ENCODE measurements around the gene TP53INP2. TPM values are rescaled to one million over a fixed set of nuclear protein-coding genes. Genes with fewer than 3 reads are reported as not detected.
A peak's percentile ranks its signal among the peaks of the same experiment; 100 is the strongest.

TP53INP2 gene
- total and polyA plus RNA-seq, 2 of the 13 experiments (the other 11 are each of a cell fraction or from before 2014, with no cell fraction given): 5.2 to 18.8 TPM

DNA sequence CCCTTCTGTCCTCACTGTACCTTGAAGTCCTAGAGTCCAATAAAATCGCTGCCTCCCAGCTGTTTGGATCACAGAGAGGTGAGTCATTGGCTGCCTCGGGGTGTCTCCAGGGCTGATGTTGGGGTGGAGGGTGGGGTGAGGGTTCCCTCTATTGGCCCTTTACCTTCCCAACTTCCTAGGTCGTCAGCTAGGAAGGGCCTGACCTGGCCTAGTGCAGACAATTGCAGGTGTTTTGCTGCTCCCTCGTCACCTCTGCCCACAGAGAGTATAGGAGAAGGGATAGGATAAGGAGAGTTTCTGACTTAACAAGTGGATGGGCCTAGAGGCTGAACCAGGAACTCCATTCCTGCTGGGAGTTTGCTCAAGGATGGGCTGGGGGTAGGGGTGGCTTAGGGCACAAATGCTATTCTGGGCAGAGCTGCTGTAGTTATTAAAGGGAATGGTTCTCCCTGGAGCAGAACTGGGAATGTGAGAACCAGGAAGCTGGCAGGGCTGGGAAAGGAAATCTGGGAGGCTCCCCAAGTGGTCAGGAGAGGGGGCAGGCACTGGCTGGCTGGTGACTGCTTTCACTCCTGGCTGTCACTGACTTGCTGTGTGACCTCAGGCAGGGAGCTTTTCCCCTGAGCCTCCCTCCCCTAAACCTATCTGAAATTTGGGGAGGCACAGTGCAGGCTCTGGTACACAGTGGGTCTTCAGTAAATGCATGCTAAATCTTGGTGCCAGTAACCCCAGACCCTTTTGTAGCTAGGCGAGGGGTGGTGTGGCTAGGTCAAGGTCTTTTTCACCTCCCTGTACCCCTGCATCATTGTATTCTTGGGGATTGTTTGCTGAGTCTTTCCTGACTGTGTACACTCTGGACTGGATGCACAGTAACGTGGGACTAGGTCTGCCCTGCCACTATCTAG lies 1.5 kb downstream of the TP53INP2 start (continued):
- TF ChIP-seq ZNF24 (IDR thresholded peaks at IDR 0.05) (no peak), ZNF691 (CRISPR knock-in tag; IDR thresholded peaks at IDR 0.05; ENCODE audit: borderline replicate concordance, low read depth) (peak; percentile 22; the same call in 1 of the 2 replicates), TBX2 (CRISPR knock-in tag; IDR thresholded peaks at IDR 0.05; ENCODE audit: borderline replicate concordance) (peak; percentile 51; the same call in 1 of the 2 replicates), CTCF (CRISPR knock-in tag; IDR thresholded peaks at IDR 0.05) (peak; percentile 70), ZBTB38 (CRISPR knock-in tag; IDR thresholded peaks at IDR 0.05) (peak; percentile 57; the same call in 1 of the 2 replicates), ZSCAN29 (CRISPR knock-in tag; conservative IDR thresholded peaks at IDR 0.05) (peak; percentile 20; the same call in 1 of the 2 replicates), E2F5 (CRISPR knock-in tag; conservative IDR thresholded peaks at IDR 0.05) (no peak), TRAFD1 (CRISPR knock-in tag; IDR thresholded peaks at IDR 0.05; ENCODE audit: borderline replicate concordance) (0 out of 2 replicates have a peak, but pooled peaks have one; percentile 86), KLF9 (CRISPR knock-in tag; IDR thresholded peaks at IDR 0.05; ENCODE audit: low read depth) (no peak), ARID3A (IDR thresholded peaks at IDR 0.05; ENCODE audit: low read depth, low read length) (peak; percentile 17; the same call in 1 of the 2 replicates), ZNF737 (CRISPR knock-in tag; IDR thresholded peaks at IDR 0.05; ENCODE audit: borderline replicate concordance) (0 out of 2 replicates have a peak, but pooled peaks have one; percentile 6), SOX5 (CRISPR knock-in tag; IDR thresholded peaks at IDR 0.05; ENCODE audit: borderline replicate concordance) (peak; percentile 37; the same call in 1 of the 2 replicates), FOXC1 (CRISPR knock-in tag; IDR thresholded peaks at IDR 0.05; ENCODE audit: borderline replicate concordance) (peak; percentile 67; the same call in 1 of the 2 replicates), MIER3 (CRISPR knock-in tag; IDR thresholded peaks at IDR 0.05; ENCODE audit: borderline replicate concordance) (0 out of 2 replicates have a peak, but pooled peaks have one; percentile 7), TBL1XR1 (IDR thresholded peaks at IDR 0.05; ENCODE audit: borderline replicate concordance, low read length, partially characterized antibody) (peak; percentile 22)
- TF ChIP-seq, protein P1, sequence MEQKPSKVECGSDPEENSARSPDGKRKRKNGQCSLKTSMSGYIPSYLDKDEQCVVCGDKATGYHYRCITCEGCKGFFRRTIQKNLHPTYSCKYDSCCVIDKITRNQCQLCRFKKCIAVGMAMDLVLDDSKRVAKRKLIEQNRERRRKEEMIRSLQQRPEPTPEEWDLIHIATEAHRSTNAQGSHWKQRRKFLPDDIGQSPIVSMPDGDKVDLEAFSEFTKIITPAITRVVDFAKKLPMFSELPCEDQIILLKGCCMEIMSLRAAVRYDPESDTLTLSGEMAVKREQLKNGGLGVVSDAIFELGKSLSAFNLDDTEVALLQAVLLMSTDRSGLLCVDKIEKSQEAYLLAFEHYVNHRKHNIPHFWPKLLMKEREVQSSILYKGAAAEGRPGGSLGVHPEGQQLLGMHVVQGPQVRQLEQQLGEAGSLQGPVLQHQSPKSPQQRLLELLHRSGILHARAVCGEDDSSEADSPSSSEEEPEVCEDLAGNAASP (CRISPR knock-in tag; IDR thresholded peaks at IDR 0.05; ENCODE audit: borderline replicate concordance): peak; percentile 16; the same call in 1 of the 2 replicates
- TF ChIP-seq, protein P2, sequence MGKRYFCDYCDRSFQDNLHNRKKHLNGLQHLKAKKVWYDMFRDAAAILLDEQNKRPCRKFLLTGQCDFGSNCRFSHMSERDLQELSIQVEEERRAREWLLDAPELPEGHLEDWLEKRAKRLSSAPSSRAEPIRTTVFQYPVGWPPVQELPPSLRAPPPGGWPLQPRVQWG (CRISPR knock-in tag; IDR thresholded peaks at IDR 0.05; ENCODE audit: borderline replicate concordance, low read depth): no peak
